ENCODE results near the gene ZNF518A. TPM values are rescaled to one million over a fixed set of nuclear protein-coding genes. Genes with fewer than 3 reads are reported as not detected.

ZNF518A gene
- total RNA-seq, 1 experiment from 2014 or later = 36.7 TPM

DNA sequence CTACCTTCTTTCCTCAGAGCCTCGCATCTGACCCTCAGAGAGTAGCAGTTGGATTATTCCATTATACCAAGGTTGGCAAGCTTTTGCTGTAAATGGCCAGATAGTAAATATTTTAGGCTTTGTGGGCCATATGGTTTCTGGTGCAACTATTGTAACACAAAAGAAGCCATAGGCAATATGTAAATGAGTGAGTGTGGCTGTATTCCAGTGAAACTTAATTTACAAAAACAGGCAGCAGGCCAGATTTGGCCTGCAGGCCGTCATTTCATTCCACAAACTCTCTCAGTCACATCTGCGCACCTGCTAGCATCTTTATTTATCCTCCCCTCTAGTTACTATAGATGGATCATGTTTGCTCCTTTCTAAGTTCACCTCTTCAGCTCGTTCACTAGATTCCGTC, 6.7 kb downstream of the ZNF518A start:
- Histone ChIP-seq H4K20me1 (ENCODE audit: insufficient read depth) (no peaks in the 10 kb centered on the region; the same call in 1 of the 2 replicates), H2AFZ (ENCODE audit: low read depth, low read length, poor library complexity, severe bottlenecking) (no peak overlapping the region), H3K4me2 (ENCODE audit: low read length) (no peak overlapping the region), H3K9me2 (ENCODE audit: insufficient read depth) (no peaks in the 10 kb centered on the region), H3K27me3 (ENCODE audit: insufficient read depth, low read length) (no peaks in the 10 kb centered on the region), H3K27ac (ENCODE audit: low read depth, low read length) (no peak overlapping the region), H3K4me1 (ENCODE audit: control insufficient read depth in 1 of 2, insufficient read depth in 2 of 2, low read length in 2 of 2) (peaks cover 0 to 2% of the 10 kb centered on the region in 2 experiments; a peak in 3 of 4 replicates), H3K9me3 (ENCODE audit: control insufficient read depth in 1 of 2, insufficient read depth in 1 of 2, low read depth in 1 of 2, low read length in 2 of 2) (no peaks in the 10 kb centered on the region), H3K4me3 (replicated peaks in 1 of 2; ENCODE audit: low read depth in 1 of 2, low read length in 2 of 2) (no peak overlapping the region), H3K36me3 (ENCODE audit: control insufficient read depth in 1 of 2, insufficient read depth in 2 of 2, low read length in 2 of 2) (peaks cover 27 to 40% of the 10 kb centered on the region in 2 experiments; a peak in 3 of 4 replicates), H3K9ac (ENCODE audit: low read length) (no peak overlapping the region), H3K79me2 (ENCODE audit: insufficient read depth, low read length) (peaks cover 91% of the 10 kb centered on the region)
- TF ChIP-seq, protein P1, sequence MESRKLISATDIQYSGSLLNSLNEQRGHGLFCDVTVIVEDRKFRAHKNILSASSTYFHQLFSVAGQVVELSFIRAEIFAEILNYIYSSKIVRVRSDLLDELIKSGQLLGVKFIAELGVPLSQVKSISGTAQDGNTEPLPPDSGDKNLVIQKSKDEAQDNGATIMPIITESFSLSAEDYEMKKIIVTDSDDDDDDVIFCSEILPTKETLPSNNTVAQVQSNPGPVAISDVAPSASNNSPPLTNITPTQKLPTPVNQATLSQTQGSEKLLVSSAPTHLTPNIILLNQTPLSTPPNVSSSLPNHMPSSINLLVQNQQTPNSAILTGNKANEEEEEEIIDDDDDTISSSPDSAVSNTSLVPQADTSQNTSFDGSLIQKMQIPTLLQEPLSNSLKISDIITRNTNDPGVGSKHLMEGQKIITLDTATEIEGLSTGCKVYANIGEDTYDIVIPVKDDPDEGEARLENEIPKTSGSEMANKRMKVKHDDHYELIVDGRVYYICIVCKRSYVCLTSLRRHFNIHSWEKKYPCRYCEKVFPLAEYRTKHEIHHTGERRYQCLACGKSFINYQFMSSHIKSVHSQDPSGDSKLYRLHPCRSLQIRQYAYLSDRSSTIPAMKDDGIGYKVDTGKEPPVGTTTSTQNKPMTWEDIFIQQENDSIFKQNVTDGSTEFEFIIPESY (IDR thresholded peaks at IDR 0.05; ENCODE audit: extremely low read depth, insufficient replicate concordance, low read length) = no peak
- TF ChIP-seq CBX3 (IDR thresholded peaks at IDR 0.05; ENCODE audit: low read depth) (no peak), ZNF274 (IDR thresholded peaks at IDR 0.05; ENCODE audit: low read depth, low read length) (no peak), EZH2 (IDR thresholded peaks at IDR 0.05) (no peak), RAD21 (IDR thresholded peaks at IDR 0.05; ENCODE audit: low read depth) (no peak), CEBPB (IDR thresholded peaks at IDR 0.05; ENCODE audit: low read depth) (no peak), SIN3A (IDR thresholded peaks at IDR 0.05; ENCODE audit: low read depth) (no peak), ZFX (IDR thresholded peaks at IDR 0.05) (no peak), TCF7L2 (IDR thresholded peaks at IDR 0.05; ENCODE audit: borderline replicate concordance, extremely low read depth, insufficient read depth, insufficient read length) (no peak), EZH2phosphoT487 (IDR thresholded peaks at IDR 0.05; ENCODE audit: borderline replicate concordance) (no peak), ELF1 (IDR thresholded peaks at IDR 0.05; ENCODE audit: borderline replicate concordance, low read depth) (no peak), EGR1 (IDR thresholded peaks at IDR 0.05; ENCODE audit: low read depth) (no peak), POLR2A (IDR thresholded peaks at IDR 0.05; ENCODE audit: borderline replicate concordance, extremely low read depth, insufficient read depth, insufficient read length) (no peak), FOSL1 (IDR thresholded peaks at IDR 0.05; ENCODE audit: low read depth) (no peak)
- TF ChIP-seq, protein P2, sequence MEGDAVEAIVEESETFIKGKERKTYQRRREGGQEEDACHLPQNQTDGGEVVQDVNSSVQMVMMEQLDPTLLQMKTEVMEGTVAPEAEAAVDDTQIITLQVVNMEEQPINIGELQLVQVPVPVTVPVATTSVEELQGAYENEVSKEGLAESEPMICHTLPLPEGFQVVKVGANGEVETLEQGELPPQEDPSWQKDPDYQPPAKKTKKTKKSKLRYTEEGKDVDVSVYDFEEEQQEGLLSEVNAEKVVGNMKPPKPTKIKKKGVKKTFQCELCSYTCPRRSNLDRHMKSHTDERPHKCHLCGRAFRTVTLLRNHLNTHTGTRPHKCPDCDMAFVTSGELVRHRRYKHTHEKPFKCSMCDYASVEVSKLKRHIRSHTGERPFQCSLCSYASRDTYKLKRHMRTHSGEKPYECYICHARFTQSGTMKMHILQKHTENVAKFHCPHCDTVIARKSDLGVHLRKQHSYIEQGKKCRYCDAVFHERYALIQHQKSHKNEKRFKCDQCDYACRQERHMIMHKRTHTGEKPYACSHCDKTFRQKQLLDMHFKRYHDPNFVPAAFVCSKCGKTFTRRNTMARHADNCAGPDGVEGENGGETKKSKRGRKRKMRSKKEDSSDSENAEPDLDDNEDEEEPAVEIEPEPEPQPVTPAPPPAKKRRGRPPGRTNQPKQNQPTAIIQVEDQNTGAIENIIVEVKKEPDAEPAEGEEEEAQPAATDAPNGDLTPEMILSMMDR (IDR thresholded peaks at IDR 0.05 in 2 of 3, conservative IDR thresholded peaks at IDR 0.05 in 1 of 3; ENCODE audit: borderline replicate concordance in 1 of 3, insufficient read depth in 1 of 3, low read depth in 2 of 3, low read length in 2 of 3) = no peak
- TF ChIP-seq, protein P3, sequence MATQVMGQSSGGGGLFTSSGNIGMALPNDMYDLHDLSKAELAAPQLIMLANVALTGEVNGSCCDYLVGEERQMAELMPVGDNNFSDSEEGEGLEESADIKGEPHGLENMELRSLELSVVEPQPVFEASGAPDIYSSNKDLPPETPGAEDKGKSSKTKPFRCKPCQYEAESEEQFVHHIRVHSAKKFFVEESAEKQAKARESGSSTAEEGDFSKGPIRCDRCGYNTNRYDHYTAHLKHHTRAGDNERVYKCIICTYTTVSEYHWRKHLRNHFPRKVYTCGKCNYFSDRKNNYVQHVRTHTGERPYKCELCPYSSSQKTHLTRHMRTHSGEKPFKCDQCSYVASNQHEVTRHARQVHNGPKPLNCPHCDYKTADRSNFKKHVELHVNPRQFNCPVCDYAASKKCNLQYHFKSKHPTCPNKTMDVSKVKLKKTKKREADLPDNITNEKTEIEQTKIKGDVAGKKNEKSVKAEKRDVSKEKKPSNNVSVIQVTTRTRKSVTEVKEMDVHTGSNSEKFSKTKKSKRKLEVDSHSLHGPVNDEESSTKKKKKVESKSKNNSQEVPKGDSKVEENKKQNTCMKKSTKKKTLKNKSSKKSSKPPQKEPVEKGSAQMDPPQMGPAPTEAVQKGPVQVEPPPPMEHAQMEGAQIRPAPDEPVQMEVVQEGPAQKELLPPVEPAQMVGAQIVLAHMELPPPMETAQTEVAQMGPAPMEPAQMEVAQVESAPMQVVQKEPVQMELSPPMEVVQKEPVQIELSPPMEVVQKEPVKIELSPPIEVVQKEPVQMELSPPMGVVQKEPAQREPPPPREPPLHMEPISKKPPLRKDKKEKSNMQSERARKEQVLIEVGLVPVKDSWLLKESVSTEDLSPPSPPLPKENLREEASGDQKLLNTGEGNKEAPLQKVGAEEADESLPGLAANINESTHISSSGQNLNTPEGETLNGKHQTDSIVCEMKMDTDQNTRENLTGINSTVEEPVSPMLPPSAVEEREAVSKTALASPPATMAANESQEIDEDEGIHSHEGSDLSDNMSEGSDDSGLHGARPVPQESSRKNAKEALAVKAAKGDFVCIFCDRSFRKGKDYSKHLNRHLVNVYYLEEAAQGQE (IDR thresholded peaks at IDR 0.05; ENCODE audit: low read depth) = no peak
- TF ChIP-seq, protein P4, sequence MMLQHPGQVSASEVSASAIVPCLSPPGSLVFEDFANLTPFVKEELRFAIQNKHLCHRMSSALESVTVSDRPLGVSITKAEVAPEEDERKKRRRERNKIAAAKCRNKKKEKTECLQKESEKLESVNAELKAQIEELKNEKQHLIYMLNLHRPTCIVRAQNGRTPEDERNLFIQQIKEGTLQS (IDR thresholded peaks at IDR 0.05) = no peak
- intact Hi-C loops (cut with micrococcal nuclease) = no loop called here
- ChIA-PET RAD21 (ENCODE audit: low non-redundant PET in 1 of 2, low total read pairs in 2 of 2, uncharacterized antibody in 2 of 2, unreplicated experiment in 2 of 2) (no interaction called here), CTCF (no interaction called here), POLR2A (no interaction called here)
- DNase-seq (ENCODE audit: low read depth, low spot score) (no peak), ATAC-seq (no peak)
- no TSS peak for BruUV-seq (replicated peaks)

All from HCT116 (cell line).